Measurements from ENCODE around the gene CEP57L1. TPM values are rescaled to one million over a fixed set of nuclear protein-coding genes. Genes with fewer than 3 reads are reported as not detected.

CEP57L1 gene
- total and polyA plus RNA-seq, 2 experiments from 2014 or later, result 17.1 to 20.2 TPM

DNA sequence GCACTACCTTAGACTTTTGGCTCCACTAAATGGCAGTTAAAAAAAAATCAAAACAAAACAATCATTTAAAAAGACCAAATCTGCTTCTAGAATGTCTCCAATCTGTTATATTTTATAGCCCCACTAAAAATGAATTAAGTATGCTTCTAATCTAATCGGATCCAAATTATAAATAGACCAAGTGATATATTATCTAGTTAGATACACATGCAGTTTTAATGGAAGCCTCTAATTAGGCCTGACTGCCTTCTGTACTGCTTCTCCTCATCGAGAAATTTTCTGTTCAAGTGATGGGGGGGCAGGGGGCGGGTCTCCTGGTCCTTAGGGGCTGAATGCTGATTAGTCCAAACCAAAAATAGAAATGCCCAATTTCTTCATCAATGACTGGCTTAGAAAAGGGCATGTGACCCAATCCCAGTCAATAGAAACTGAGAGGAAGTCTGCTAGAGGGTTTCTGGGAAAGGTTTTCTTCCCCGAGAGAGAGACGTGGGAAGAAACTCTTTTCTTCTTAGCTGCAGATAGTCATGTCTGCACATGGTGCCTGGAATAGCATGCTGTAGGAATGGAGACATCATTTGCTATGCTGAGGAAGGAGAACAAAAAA is 7.5 kb upstream of the CEP57L1 start:
- H3K9me2 ChIP-seq (ENCODE audit: insufficient read depth), result no peaks in the 10 kb centered on the region
- no peaks in the 10 kb centered on the region for H3K27me3 ChIP-seq (ENCODE audit: insufficient read depth)
- H4K20me1 ChIP-seq (replicated peaks; ENCODE audit: insufficient read depth), result no peaks in the 10 kb centered on the region
- Mint-ChIP-seq H3K27ac (no peak overlapping the region), H3K4me3 (no peak overlapping the region), H3K27me3 (ENCODE audit: insufficient read depth, low read depth, poor library complexity) (no peaks in the 10 kb centered on the region), H3K9me3 (no peaks in the 10 kb centered on the region), H3K36me3 (ENCODE audit: low read depth) (no peaks in the 10 kb centered on the region), H3K4me1 (peaks cover 21% of the 10 kb centered on the region)
- peaks cover 14% of the 10 kb centered on the region for H3K4me1 ChIP-seq (ENCODE audit: insufficient read depth)
- H3K36me3 ChIP-seq (ENCODE audit: insufficient read depth), result no peaks in the 10 kb centered on the region
- no peak overlapping the region for H3K4me3 ChIP-seq
- TF ChIP-seq ZNF114 (CRISPR knock-in tag; IDR thresholded peaks at IDR 0.05), result no peak
- TF ChIP-seq, protein P1, sequence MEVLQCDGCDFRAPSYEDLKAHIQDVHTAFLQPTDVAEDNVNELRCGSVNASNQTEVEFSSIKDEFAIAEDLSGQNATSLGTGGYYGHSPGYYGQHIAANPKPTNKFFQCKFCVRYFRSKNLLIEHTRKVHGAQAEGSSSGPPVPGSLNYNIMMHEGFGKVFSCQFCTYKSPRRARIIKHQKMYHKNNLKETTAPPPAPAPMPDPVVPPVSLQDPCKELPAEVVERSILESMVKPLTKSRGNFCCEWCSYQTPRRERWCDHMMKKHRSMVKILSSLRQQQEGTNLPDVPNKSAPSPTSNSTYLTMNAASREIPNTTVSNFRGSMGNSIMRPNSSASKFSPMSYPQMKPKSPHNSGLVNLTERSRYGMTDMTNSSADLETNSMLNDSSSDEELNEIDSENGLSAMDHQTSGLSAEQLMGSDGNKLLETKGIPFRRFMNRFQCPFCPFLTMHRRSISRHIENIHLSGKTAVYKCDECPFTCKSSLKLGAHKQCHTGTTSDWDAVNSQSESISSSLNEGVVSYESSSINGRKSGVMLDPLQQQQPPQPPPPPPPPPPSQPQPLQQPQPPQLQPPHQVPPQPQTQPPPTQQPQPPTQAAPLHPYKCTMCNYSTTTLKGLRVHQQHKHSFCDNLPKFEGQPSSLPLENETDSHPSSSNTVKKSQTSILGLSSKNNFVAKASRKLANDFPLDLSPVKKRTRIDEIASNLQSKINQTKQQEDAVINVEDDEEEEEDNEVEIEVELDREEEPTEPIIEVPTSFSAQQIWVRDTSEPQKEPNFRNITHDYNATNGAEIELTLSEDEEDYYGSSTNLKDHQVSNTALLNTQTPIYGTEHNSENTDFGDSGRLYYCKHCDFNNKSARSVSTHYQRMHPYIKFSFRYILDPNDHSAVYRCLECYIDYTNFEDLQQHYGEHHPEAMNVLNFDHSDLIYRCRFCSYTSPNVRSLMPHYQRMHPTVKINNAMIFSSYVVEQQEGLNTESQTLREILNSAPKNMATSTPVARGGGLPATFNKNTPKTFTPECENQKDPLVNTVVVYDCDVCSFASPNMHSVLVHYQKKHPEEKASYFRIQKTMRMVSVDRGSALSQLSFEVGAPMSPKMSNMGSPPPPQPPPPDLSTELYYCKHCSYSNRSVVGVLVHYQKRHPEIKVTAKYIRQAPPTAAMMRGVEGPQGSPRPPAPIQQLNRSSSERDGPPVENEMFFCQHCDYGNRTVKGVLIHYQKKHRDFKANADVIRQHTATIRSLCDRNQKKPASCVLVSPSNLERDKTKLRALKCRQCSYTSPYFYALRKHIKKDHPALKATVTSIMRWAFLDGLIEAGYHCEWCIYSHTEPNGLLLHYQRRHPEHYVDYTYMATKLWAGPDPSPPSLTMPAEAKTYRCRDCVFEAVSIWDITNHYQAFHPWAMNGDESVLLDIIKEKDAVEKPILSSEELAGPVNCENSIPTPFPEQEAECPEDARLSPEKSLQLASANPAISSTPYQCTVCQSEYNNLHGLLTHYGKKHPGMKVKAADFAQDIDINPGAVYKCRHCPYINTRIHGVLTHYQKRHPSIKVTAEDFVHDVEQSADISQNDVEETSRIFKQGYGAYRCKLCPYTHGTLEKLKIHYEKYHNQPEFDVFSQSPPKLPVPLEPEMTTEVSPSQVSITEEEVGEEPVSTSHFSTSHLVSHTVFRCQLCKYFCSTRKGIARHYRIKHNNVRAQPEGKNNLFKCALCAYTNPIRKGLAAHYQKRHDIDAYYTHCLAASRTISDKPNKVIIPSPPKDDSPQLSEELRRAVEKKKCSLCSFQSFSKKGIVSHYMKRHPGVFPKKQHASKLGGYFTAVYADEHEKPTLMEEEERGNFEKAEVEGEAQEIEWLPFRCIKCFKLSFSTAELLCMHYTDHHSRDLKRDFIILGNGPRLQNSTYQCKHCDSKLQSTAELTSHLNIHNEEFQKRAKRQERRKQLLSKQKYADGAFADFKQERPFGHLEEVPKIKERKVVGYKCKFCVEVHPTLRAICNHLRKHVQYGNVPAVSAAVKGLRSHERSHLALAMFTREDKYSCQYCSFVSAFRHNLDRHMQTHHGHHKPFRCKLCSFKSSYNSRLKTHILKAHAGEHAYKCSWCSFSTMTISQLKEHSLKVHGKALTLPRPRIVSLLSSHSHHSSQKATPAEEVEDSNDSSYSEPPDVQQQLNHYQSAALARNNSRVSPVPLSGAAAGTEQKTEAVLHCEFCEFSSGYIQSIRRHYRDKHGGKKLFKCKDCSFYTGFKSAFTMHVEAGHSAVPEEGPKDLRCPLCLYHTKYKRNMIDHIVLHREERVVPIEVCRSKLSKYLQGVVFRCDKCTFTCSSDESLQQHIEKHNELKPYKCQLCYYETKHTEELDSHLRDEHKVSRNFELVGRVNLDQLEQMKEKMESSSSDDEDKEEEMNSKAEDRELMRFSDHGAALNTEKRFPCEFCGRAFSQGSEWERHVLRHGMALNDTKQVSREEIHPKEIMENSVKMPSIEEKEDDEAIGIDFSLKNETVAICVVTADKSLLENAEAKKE (CRISPR knock-in tag; IDR thresholded peaks at IDR 0.05), result no peak
- no peak for TF ChIP-seq NANOG (IDR thresholded peaks at IDR 0.05; ENCODE audit: borderline replicate concordance)
- TF ChIP-seq, protein P2, sequence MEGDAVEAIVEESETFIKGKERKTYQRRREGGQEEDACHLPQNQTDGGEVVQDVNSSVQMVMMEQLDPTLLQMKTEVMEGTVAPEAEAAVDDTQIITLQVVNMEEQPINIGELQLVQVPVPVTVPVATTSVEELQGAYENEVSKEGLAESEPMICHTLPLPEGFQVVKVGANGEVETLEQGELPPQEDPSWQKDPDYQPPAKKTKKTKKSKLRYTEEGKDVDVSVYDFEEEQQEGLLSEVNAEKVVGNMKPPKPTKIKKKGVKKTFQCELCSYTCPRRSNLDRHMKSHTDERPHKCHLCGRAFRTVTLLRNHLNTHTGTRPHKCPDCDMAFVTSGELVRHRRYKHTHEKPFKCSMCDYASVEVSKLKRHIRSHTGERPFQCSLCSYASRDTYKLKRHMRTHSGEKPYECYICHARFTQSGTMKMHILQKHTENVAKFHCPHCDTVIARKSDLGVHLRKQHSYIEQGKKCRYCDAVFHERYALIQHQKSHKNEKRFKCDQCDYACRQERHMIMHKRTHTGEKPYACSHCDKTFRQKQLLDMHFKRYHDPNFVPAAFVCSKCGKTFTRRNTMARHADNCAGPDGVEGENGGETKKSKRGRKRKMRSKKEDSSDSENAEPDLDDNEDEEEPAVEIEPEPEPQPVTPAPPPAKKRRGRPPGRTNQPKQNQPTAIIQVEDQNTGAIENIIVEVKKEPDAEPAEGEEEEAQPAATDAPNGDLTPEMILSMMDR (conservative IDR thresholded peaks at IDR 0.05; ENCODE audit: low read depth in 2 of 2), result no peak
- no peak for TF ChIP-seq POLR2AphosphoS5 (IDR thresholded peaks at IDR 0.05; ENCODE audit: low read depth)
- no peak for TF ChIP-seq EZH2phosphoT487 (IDR thresholded peaks at IDR 0.05; ENCODE audit: unreplicated experiment)
- no peak for TF ChIP-seq ZNF331 (CRISPR knock-in tag; IDR thresholded peaks at IDR 0.05; ENCODE audit: low read depth)
- no peak for TF ChIP-seq JUNB (IDR thresholded peaks at IDR 0.05; ENCODE audit: unreplicated experiment)
- TF ChIP-seq CREB1 (CRISPR knock-in tag; IDR thresholded peaks at IDR 0.05; ENCODE audit: low read depth), result no peak
- TF ChIP-seq, protein P3, sequence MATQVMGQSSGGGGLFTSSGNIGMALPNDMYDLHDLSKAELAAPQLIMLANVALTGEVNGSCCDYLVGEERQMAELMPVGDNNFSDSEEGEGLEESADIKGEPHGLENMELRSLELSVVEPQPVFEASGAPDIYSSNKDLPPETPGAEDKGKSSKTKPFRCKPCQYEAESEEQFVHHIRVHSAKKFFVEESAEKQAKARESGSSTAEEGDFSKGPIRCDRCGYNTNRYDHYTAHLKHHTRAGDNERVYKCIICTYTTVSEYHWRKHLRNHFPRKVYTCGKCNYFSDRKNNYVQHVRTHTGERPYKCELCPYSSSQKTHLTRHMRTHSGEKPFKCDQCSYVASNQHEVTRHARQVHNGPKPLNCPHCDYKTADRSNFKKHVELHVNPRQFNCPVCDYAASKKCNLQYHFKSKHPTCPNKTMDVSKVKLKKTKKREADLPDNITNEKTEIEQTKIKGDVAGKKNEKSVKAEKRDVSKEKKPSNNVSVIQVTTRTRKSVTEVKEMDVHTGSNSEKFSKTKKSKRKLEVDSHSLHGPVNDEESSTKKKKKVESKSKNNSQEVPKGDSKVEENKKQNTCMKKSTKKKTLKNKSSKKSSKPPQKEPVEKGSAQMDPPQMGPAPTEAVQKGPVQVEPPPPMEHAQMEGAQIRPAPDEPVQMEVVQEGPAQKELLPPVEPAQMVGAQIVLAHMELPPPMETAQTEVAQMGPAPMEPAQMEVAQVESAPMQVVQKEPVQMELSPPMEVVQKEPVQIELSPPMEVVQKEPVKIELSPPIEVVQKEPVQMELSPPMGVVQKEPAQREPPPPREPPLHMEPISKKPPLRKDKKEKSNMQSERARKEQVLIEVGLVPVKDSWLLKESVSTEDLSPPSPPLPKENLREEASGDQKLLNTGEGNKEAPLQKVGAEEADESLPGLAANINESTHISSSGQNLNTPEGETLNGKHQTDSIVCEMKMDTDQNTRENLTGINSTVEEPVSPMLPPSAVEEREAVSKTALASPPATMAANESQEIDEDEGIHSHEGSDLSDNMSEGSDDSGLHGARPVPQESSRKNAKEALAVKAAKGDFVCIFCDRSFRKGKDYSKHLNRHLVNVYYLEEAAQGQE (IDR thresholded peaks at IDR 0.05; ENCODE audit: unreplicated experiment), result no peak
- no peak overlapping the region for H3K4me2 ChIP-seq
- H3F3A ChIP-seq (replicated peaks; ENCODE audit: low read depth), result no peaks in the 10 kb centered on the region
- no peak overlapping the region for H3K27ac ChIP-seq (ENCODE audit: low read depth)
- no peak for DNase-seq (ENCODE audit: low spot score)
- no peak overlapping the region for H2AFZ ChIP-seq
- peaks cover 16% of the 10 kb centered on the region for H3K79me2 ChIP-seq (replicated peaks; ENCODE audit: insufficient read depth)
- ATAC-seq, result no peak

All from GM23338 (cell line).